Measurements from ENCODE around the gene PFDN5. TPM values are rescaled to one million over a fixed set of nuclear protein-coding genes. Genes with fewer than 3 reads are reported as not detected.

Gene PFDN5
- total and polyA plus RNA-seq, 2 experiments from 2014 or later = 199 to 567 TPM

- TF ChIP-seq ZNF462 (CRISPR knock-in tag; IDR thresholded peaks at IDR 0.05) (no peak), ZNF331 (CRISPR knock-in tag; IDR thresholded peaks at IDR 0.05; ENCODE audit: low read depth) (no peak)
These were observed 4.3 kb downstream of the PFDN5 start, which contains the start of gene MYG1 (continued) for GRCh38 chr12:53299454-53300180.

GRCh38 chr12:53300187-53300586 lies 4.8 kb downstream of the PFDN5 start:
- DNase-seq (ENCODE audit: low spot score) = peak; percentile 32
- Histone ChIP-seq H2AFZ (peak overlapping the region; percentile 96), H3F3A (replicated peaks; ENCODE audit: low read depth) (peaks cover 43% of the 10 kb centered on the region), H3K4me3 (peak overlapping the region; percentile 97), H3K4me2 (peak overlapping the region; percentile 99), H3K4me1 (ENCODE audit: insufficient read depth) (peaks cover 14% of the 10 kb centered on the region; the same call in 1 of the 2 replicates), H3K79me2 (replicated peaks; ENCODE audit: insufficient read depth) (peaks cover 38% of the 10 kb centered on the region), H3K9me2 (ENCODE audit: insufficient read depth) (no peaks in the 10 kb centered on the region), H3K36me3 (ENCODE audit: insufficient read depth) (peaks cover 12% of the 10 kb centered on the region), H4K20me1 (replicated peaks; ENCODE audit: insufficient read depth) (no peaks in the 10 kb centered on the region; the same call in 1 of the 2 replicates), H3K27ac (ENCODE audit: low read depth) (peak overlapping the region; percentile 81), H3K27me3 (ENCODE audit: insufficient read depth) (no peaks in the 10 kb centered on the region)
- ATAC-seq = peak; percentile 5
- peaks cover 22% of the 10 kb centered on the region for H3K4me1 Mint-ChIP-seq
- peaks cover 10% of the 10 kb centered on the region for H3K27me3 Mint-ChIP-seq (ENCODE audit: insufficient read depth, low read depth, poor library complexity)
- H3K9me3 Mint-ChIP-seq = no peaks in the 10 kb centered on the region; the same call in 2 of the 3 replicates
- H3K36me3 Mint-ChIP-seq (ENCODE audit: low read depth) = peaks cover 55% of the 10 kb centered on the region
- peak overlapping the region; percentile 89 for H3K4me3 Mint-ChIP-seq
- H3K27ac Mint-ChIP-seq = peak overlapping the region; percentile 80
- no peak for TF ChIP-seq ZNF114 (CRISPR knock-in tag; IDR thresholded peaks at IDR 0.05)
- no peak for TF ChIP-seq ZNF462 (CRISPR knock-in tag; IDR thresholded peaks at IDR 0.05)

All from GM23338 (cell line).